SJSA1 (cell line): ENCODE data around the gene CTNNA3. TPM values are rescaled to one million over a fixed set of nuclear protein-coding genes. Genes with fewer than 3 reads are reported as not detected.
A peak's percentile ranks its signal among the peaks of the same experiment; 100 is the strongest.
"Not testable (repeated sequence)": the region's sequence is repeated elsewhere in the genome, so short reads cannot be mapped to it uniquely, and the experiment has no call there.

Source experiments
- DNase-seq, 2 experiments: peaks; one replicate each; pipeline ENCODE4 v3.0.0-alpha.2; 2015 to 2020; ENCODE audit warnings: low spot score in 2 of 2, low read depth in 1 of 2
- H3K27ac ChIP-seq: fragments of 250-450 bp; sonication (Bioruptor Pico); 2 replicates; pipeline ENCODE4 v1.5.1; 2020; ENCODE audit warnings: mild to moderate bottlenecking, moderate library complexity
- H3K27me3 ChIP-seq: fragments of 250-450 bp; sonication (Bioruptor Pico); replicated peaks from 2 replicates; pipeline ENCODE4 v1.5.1; 2020; ENCODE audit warnings: mild to moderate bottlenecking, moderate library complexity
- H3K36me3 ChIP-seq: fragments of 250-450 bp; sonication (Bioruptor Pico); 2 replicates; pipeline ENCODE4 v1.5.1; 2020; ENCODE audit warnings: mild to moderate bottlenecking
- H3K4me1 ChIP-seq: fragments of 250-450 bp; sonication (Bioruptor Pico); replicated peaks from 2 replicates; pipeline ENCODE4 v1.6.1; 2021; ENCODE audit warnings: mild to moderate bottlenecking
- H3K4me3 ChIP-seq: fragments of 250-450 bp; sonication (Bioruptor Pico); 2 replicates; pipeline ENCODE4 v1.5.1; 2020; ENCODE audit warnings: mild to moderate bottlenecking
- H3K9me3 ChIP-seq: fragments of 250-450 bp; sonication (Bioruptor Pico); replicated peaks from 2 replicates; pipeline ENCODE4 v1.5.1; 2020; ENCODE audit warnings: mild to moderate bottlenecking
- total RNA-seq: library from RNA; depleted of rRNA; stranded (reverse); fragments of >200 nt; shearing (Covaris generic); gene quantifications from 2 replicates; pipeline ENCODE4 v1.2.3, GENCODE V29; 2014

Gene CTNNA3
- total RNA-seq, 1 experiment from 2014 or later: 0.18 TPM

- no peaks in the 10 kb centered on the region for H3K27me3 ChIP-seq
- no peaks in the 10 kb centered on the region for H3K4me1 ChIP-seq
- H3K27ac ChIP-seq: no peak overlapping the region
- H3K9me3 ChIP-seq: no peaks in the 10 kb centered on the region
- no peak overlapping the region for H3K4me3 ChIP-seq
- no peak for DNase-seq
- H3K36me3 ChIP-seq: no peaks in the 10 kb centered on the region
These were observed 154.6 kb downstream of the CTNNA3 start for GRCh38 chr10:67541411-67541810.

GRCh38 chr10:67539312-67539711 lies 156.7 kb downstream of the CTNNA3 start:
- Histone ChIP-seq H3K9me3 (no peaks in the 10 kb centered on the region), H3K4me3 (no peak overlapping the region), H3K27me3 (no peaks in the 10 kb centered on the region), H3K4me1 (no peaks in the 10 kb centered on the region), H3K27ac (no peak overlapping the region), H3K36me3 (no peaks in the 10 kb centered on the region)
- no peak for DNase-seq

- no peaks in the 10 kb centered on the region for H3K36me3 ChIP-seq
- no peak for DNase-seq
- H3K4me3 ChIP-seq: no peak overlapping the region
- no peaks in the 10 kb centered on the region for H3K4me1 ChIP-seq
- H3K27ac ChIP-seq: no peak overlapping the region
- H3K9me3 ChIP-seq: no peaks in the 10 kb centered on the region
- no peaks in the 10 kb centered on the region for H3K27me3 ChIP-seq
These were observed 158.1 kb downstream of the CTNNA3 start for GRCh38 chr10:67537906-67538305.

- H3K27ac ChIP-seq: no peak overlapping the region
- no peaks in the 10 kb centered on the region for H3K9me3 ChIP-seq
- H3K4me3 ChIP-seq: no peak overlapping the region
- H3K4me1 ChIP-seq: no peaks in the 10 kb centered on the region
- no peaks in the 10 kb centered on the region for H3K27me3 ChIP-seq
- no peaks in the 10 kb centered on the region for H3K36me3 ChIP-seq
- no peak for DNase-seq
These were observed 162.6 kb downstream of the CTNNA3 start for GRCh38 chr10:67533376-67533775.

- H3K4me3 ChIP-seq, DNase-seq, H3K27ac ChIP-seq, H3K9me3 ChIP-seq, H3K27me3 ChIP-seq, H3K36me3 ChIP-seq, H3K4me1 ChIP-seq: not testable (repeated sequence)
These were observed 165.0 kb downstream of the CTNNA3 start for GRCh38 chr10:67530990-67531389.

- H3K27ac ChIP-seq: no peak overlapping the region
- no peaks in the 10 kb centered on the region for H3K9me3 ChIP-seq
- DNase-seq: no peak
These were observed 168.6 kb downstream of the CTNNA3 start for GRCh38 chr10:67527351-67527750.

GRCh38 chr10:67521546-67521945 lies 174.4 kb downstream of the CTNNA3 start:
- Histone ChIP-seq H3K4me1 (no peaks in the 10 kb centered on the region), H3K9me3 (no peaks in the 10 kb centered on the region), H3K36me3 (no peaks in the 10 kb centered on the region), H3K27me3 (no peaks in the 10 kb centered on the region), H3K4me3 (no peak overlapping the region), H3K27ac (no peak overlapping the region)
- no peak for DNase-seq

More at GRCh38 chr10:67527351-67527750, 168.6 kb downstream of the CTNNA3 start:
- Histone ChIP-seq H3K4me1 (no peaks in the 10 kb centered on the region), H3K36me3 (no peaks in the 10 kb centered on the region), H3K4me3 (no peak overlapping the region), H3K27me3 (no peaks in the 10 kb centered on the region)

- no peaks in the 10 kb centered on the region for H3K4me1 ChIP-seq
- no peaks in the 10 kb centered on the region for H3K27me3 ChIP-seq
- H3K9me3 ChIP-seq: no peaks in the 10 kb centered on the region
- H3K27ac ChIP-seq: no peak overlapping the region
- DNase-seq: peak in 1 of 2 experiments; percentile 22
- no peak overlapping the region for H3K4me3 ChIP-seq
- H3K36me3 ChIP-seq: no peaks in the 10 kb centered on the region
These were observed 175.0 kb downstream of the CTNNA3 start for GRCh38 chr10:67520924-67521520.

- Histone ChIP-seq H3K9me3 (no peaks in the 10 kb centered on the region), H3K36me3 (no peaks in the 10 kb centered on the region), H3K4me1 (no peaks in the 10 kb centered on the region), H3K4me3 (no peak overlapping the region), H3K27ac (no peak overlapping the region), H3K27me3 (no peaks in the 10 kb centered on the region)
- no peak for DNase-seq
These were observed 176.6 kb downstream of the CTNNA3 start for GRCh38 chr10:67519434-67519833.

- Histone ChIP-seq H3K27me3 (no peaks in the 10 kb centered on the region), H3K9me3 (no peaks in the 10 kb centered on the region), H3K4me3 (no peak overlapping the region), H3K27ac (no peak overlapping the region), H3K4me1 (no peaks in the 10 kb centered on the region), H3K36me3 (no peaks in the 10 kb centered on the region)
- no peak for DNase-seq
These were observed 177.2 kb downstream of the CTNNA3 start for GRCh38 chr10:67518756-67519155.

- Histone ChIP-seq H3K27ac (no peak overlapping the region), H3K27me3 (no peaks in the 10 kb centered on the region), H3K4me1 (no peaks in the 10 kb centered on the region), H3K4me3 (no peak overlapping the region), H3K36me3 (no peaks in the 10 kb centered on the region), H3K9me3 (no peaks in the 10 kb centered on the region)
- no peak for DNase-seq
These were observed 178.0 kb downstream of the CTNNA3 start for GRCh38 chr10:67518043-67518442.

- no peaks in the 10 kb centered on the region for H3K4me1 ChIP-seq
- H3K36me3 ChIP-seq: no peaks in the 10 kb centered on the region
- H3K27ac ChIP-seq: no peak overlapping the region
- H3K9me3 ChIP-seq: no peaks in the 10 kb centered on the region
- H3K27me3 ChIP-seq: no peaks in the 10 kb centered on the region
- H3K4me3 ChIP-seq: no peak overlapping the region
- no peak for DNase-seq
These were observed 189.3 kb downstream of the CTNNA3 start for GRCh38 chr10:67506757-67507091.

- H3K27ac ChIP-seq: no peak overlapping the region
- no peak overlapping the region for H3K4me3 ChIP-seq
These were observed 189.8 kb downstream of the CTNNA3 start for GRCh38 chr10:67506083-67506756.

GRCh38 chr10:67492317-67493019 lies 203.5 kb downstream of the CTNNA3 start:
- no peaks in the 10 kb centered on the region for H3K9me3 ChIP-seq
- no peak overlapping the region for H3K4me3 ChIP-seq
- no peaks in the 10 kb centered on the region for H3K36me3 ChIP-seq
- no peaks in the 10 kb centered on the region for H3K4me1 ChIP-seq
- H3K27ac ChIP-seq: no peak overlapping the region
- H3K27me3 ChIP-seq: no peaks in the 10 kb centered on the region
- DNase-seq: peak in 1 of 2 experiments; percentile 1

More at GRCh38 chr10:67506083-67506756, 189.8 kb downstream of the CTNNA3 start:
- no peaks in the 10 kb centered on the region for H3K4me1 ChIP-seq
- no peak for DNase-seq
- no peaks in the 10 kb centered on the region for H3K9me3 ChIP-seq
- no peaks in the 10 kb centered on the region for H3K36me3 ChIP-seq
- no peaks in the 10 kb centered on the region for H3K27me3 ChIP-seq
